ENCODE results near the gene KATNB1.
A peak's percentile ranks its signal among the peaks of the same experiment; 100 is the strongest.
"Not testable (repeated sequence)": the region's sequence is repeated elsewhere in the genome, so short reads cannot be mapped to it uniquely, and the experiment has no call there.

The KATNB1 gene

DNA sequence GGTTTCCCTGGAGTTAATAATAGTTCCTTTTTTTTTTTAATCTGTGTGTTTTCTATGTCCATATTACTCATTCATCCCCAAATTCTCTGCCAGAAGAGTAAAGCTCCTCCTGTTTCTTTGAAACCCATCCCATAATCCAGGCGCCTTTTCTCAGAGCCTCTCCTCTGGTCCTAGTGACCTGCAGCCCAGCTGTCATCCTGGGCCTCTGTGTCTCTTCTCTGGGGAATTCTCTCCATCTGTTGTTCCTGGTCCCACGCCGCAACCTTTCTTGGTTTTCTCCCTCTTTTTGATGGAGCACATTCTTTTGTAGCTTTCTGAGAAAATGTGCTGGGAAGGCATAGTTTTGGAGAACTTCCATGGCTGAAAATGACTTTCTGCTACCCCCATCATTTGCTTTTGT is 10.2 kb downstream of the KATNB1 start:
- no peak for DNase-seq

DNA sequence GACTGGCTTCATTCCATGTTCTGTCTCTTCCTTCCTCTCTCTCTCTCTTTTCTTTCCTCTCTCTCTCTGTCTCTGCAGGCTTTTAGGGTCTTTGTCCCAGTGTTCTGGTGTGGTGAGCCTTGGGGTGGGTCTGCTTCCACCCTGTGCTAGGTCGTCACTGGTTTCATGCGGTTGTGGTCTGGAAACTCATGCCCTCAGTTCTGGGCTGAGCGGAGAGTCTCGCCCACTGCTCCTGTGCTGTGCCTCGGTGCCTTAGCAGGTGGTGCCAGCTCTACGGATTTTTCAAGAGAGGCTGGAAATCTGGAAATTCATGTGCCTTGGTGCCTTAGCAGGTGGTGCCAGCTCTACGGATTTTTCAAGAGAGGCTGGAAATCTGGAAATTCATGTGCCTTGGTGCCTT is 10.7 kb downstream of the KATNB1 start:
- DNase-seq: not testable (repeated sequence)

DNA sequence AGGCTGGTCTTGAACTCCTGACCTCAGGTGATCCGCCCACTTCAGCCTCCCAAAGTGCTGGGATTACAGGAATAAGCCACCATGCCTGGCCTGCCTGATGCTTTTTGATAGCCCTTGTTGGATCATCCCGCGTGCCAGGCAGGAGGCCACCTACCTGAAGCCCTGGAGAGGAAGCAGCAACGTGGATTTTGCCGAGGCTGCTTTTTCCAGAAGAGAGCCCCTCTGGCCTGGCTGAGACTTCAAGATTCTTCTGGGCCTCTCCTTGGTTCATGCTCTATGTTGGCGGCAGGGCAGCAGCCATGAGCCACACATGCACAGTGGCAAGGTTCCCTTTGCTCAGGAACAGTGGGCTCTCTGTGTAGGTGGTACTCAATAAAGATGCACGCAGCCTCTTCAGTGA is 11.5 kb downstream of the KATNB1 start:
- no peak for DNase-seq

DNA sequence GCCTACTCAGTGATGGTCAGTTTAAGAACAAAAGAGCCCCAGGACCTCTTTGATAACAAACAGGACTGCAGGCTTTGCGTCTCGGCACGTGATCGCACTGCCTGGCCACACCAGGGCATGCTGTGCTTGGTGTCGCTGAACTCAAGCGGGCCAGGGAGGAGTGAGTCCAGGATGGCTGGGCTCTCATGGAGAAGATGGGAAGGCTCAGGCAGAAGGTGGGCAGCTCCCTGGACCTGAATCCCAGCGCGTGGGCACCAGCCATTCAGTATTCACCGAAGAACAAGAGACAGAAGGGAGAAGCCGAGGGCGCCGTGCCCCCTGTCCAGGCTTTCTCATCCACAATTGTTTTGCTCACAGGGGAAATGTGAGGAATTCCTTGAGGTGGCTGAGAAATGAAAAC is 11.9 kb downstream of the KATNB1 start:
- DNase-seq: no peak

DNA sequence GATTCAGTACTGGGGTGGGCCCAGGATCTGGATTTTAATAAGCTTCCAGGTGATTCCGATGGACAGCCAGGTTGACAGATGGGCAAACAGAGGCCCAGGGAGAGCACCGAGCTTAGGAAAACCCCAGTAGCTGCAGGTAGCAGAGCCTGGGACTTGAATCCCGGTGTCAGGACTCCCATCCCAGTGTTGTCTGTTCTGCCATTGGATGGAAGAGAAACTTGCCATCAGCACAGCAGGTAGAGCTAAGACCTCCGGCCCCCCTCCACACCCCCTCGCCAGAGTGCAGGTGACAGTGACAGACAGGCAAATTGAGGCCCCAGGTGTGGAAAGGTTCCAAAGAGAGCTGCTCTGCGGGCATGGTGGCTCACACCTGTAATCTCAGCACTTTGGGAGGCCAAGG is 12.4 kb downstream of the KATNB1 start:
- DNase-seq: no peak

DNA sequence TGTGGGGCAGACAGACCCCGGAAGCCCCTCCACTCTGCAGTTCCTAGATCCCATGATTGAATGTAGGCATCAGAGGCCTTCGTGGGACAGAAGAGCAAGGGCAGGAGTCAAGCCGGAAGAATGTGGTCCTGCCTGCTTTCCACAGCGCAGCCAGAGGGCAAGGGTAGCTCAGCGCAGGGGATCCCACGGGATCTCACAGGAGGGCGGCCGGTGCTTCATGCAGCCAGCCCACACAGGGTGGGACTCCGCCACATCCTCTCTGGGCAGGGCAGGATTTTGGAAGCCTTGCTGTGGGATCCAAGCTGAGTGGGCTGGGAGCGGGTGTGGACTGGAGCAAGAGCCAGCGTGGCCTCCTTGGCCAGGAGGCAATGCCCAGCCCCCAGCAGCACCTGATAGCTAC is 13.0 kb downstream of the KATNB1 start:
- DNase-seq: no peak

DNA sequence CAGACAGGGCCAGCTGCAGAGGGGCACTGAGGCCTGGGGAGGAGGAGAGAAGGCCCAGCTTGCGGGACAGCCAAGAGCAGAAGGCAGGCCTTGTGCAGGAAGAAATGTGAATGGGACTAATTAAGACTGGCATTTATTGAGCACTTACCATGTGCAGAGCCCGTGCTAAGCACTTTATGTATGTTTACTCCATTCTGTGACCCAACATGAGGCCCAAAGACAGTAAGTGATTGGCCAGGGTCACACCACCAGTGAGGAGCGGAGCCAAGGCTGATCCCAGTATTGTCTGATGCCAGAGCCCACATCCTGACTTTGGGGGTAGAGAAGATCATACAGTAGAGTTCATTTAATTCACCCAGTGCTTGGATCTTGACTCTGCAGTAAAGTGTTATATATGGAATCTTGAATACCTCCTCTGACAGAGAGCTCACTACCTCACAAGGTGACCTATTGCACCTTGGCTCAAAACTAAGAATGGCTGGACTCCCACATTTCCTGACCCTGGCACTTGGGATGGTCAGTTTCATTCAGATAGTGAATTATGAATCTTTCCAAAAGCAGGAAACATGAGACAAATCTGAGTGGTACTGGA is 13.6 kb downstream of the KATNB1 start:
- no peak for DNase-seq

DNA sequence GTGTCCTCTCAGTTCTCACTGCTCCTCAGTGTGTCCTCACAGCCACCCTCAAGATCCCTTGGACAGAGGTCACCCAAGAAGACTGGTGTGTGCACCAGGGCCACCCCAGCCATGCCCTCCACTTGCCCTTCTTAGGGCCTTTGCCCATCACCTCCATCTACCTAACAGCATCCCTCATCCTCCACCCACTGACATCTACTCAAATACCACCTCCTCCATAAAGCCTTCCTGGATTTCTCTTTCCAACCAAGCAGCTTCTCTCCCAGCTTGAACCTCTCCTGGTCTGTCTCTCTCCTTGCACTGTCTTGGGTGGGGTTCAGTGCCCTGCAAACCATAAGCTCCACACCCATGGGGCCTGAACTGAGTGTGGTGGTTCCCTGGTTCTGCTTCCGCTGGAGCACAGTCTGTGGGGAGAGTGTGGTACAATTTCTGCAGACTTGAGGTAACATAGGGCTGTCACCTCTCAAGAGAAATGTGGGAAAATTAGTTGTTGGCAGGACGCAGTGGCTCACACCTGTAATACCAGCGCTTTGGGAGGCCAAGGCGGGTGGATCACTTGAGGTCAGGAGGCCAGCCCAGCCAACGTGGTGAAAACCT is 14.4 kb downstream of the KATNB1 start:
- no peak for DNase-seq

DNA sequence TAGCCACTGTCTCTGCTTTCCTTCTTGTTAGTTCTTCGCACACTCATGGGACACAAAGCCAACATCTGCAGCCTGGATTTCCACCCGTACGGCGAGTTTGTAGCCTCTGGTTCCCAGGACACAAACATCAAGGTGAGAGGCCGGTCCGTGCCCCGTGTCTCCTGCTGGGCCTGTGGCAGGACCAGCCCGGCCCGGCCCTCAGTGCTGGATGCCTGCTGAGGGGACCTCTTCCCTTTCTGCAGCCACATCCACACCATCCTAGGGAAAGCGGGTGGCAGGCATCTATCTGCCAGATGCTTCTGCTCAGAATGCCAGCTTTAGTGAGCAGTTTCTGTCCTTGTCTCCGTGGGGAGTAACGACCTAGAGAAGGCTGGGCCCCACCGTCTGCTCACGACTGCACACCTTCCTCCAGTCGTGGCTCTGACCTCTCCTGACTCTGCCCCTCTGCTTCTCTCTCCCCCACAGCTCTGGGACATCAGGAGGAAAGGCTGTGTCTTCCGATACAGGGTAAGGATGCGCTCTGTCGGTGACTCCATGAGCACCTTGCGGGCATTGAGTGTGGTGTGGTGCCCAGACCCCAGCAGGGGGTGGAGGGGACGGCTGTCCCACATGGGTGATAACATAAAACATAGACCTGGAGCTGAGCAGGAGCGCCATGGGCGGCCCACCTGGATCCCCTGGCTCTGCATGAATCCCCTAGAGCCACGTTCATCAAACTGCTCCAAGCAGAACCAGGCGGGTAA is 15.4 kb downstream of the KATNB1 start:
- no peak for DNase-seq

DNA sequence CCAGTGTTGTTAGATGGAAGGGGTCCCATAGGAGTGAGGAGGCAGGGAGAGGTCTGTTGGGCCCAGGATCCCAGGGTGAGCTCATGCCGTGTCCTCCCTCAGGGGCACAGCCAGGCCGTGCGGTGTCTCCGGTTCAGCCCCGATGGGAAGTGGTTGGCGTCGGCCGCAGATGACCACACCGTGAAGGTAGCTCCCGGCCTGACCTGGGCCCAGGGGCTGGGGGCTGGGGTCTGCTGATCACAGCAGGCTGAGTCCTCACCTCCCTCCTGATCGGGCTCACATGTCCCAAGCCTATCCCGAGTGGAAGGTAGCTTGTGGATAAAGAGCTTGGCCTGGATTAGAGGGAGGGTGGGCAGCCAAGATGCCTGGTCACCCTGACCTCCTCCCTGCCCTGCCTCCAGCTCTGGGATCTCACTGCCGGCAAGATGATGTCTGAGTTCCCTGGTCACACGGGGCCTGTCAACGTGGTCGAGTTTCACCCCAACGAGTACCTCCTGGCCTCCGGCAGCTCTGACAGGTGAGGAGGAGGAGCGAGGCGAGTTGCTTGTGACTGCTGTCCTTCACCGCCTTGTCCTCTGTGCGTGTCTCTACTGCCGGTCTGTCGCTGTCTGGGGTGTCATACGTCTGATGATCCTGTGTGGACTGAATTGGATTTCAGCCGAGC is 16.1 kb downstream of the KATNB1 start:
- no peak for DNase-seq

DNA sequence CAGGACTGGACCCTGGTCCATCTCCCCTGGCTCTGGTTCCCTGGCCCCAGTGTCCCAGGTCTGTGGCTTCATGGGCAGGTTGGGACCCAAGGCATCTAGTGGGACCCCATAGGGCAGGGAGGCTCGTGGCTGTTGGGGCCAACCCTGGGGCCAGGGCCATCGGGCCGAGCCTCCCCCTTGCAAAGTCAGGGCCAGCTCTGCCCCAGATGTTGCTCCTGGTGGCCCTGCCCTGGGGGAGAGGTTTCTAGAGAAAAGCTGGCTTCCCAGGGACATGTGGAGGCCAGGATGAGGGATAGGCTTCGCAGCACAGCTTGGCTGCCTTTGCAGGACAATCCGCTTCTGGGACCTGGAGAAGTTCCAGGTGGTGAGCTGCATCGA is 16.6 kb downstream of the KATNB1 start:
- DNase-seq: no peak

DNA sequence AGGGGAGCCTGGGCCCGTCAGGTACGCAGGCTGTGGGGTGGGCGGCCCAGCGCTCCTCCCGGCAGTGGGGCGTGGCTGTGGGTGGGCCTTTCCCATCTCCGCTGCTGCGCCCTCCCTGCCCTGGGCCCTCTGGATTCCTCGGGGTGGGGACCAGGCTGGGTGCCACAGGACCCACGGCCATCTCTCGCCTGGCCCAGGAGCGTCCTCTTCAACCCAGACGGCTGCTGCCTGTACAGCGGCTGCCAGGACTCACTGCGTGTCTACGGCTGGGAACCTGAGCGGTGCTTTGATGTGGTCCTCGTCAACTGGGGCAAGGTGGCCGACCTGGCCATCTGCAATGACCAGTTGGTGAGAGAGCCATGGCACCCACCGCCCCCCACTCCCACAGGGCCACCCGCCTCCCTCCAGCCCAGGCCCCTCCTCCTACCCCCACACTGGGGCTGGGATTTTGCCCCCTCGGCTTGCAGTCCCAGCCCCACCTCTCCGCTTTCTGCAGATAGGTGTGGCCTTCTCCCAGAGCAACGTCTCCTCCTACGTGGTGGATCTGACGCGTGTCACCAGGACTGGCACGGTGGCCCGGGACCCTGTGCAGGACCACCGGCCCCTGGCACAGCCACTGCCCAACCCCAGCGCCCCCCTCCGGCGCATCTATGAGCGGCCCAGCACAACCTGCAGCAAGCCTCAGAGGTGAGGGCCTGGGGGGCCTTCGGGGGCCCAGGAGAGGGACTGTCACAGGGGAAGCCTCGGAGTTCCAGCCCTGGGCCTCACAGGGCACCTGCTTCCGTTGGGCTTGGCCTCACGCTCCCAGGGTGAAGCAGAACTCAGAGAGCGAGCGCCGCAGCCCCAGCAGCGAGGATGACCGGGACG is 17.2 kb downstream of the KATNB1 start:
- DNase-seq: no peak

DNA sequence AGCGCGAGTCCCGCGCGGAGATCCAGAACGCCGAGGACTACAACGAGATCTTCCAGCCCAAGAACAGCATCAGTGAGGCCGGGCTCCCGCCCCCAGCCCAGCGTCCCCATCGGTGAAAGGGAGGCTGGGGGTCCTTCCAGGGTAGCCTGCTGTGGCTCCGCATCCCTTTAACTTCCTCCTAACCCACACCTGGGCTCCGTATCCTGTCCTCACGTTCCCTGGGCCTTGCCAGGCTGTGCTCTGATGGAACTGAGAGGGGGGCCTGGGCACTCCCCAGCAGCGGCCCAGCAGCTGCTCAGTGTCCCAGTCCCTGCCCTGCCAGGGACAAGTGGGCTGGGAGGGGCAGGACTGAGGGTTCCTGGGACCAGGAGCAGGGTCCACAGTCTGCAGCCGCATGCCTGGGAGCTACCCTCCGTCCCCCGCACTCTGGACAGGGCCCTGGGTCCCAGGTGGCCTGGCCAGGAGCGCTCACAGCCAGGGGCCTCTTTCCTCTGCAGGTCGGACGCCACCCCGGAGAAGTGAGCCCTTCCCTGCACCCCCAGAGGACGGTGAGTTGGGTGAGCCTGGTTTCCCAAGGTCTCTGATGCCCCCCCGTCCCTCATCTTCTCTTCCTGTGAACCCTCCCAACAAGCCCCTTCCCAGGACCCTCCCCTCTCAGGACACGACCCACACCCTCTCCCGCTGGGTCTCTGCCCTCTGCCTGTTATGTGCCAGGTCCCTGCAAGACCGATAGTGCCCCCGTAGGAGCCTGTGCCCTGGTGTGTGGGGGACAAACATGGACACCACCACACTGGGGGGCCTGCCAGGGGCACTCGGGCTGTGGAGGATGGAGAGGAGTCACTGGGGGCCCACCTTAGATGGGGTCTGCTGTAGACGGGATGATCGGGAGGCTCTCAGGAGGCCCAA is 18.1 kb downstream of the KATNB1 start:
- DNase-seq: no peak

DNA sequence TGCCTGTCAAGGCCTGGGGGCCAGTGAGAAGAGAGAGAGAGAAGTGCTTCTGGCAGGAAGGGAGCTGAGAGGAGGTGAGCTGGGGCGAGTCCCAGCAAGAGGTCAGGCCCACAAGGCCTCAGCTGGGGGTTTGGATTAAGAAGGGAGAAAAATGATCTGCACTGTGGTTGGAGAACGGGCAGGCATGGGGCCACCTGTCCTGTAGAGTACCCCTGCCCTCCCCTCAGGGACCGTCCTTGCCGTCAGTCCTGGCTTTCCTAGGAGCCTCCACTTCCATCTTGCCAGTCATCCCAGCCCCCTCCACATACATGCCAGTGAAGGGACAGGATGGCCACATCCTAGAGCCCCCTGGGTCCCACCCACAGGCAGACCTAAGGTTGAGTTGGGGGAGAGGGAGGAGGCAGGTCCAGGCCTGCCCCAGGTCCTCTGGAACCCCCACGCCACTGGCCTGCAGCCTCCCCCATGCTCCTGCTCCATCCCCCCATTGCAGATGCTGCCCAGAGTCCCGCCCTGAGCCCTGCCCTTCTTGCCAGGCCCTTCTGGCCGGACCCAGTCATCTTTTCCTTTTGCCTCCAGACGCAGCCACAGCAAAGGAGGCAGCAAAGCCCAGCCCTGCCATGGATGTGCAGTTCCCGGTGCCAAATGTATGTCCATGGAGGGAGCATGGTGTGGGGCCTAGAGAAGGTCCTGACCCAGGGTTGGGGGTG is 18.9 kb downstream of the KATNB1 start:
- no peak for DNase-seq

DNA sequence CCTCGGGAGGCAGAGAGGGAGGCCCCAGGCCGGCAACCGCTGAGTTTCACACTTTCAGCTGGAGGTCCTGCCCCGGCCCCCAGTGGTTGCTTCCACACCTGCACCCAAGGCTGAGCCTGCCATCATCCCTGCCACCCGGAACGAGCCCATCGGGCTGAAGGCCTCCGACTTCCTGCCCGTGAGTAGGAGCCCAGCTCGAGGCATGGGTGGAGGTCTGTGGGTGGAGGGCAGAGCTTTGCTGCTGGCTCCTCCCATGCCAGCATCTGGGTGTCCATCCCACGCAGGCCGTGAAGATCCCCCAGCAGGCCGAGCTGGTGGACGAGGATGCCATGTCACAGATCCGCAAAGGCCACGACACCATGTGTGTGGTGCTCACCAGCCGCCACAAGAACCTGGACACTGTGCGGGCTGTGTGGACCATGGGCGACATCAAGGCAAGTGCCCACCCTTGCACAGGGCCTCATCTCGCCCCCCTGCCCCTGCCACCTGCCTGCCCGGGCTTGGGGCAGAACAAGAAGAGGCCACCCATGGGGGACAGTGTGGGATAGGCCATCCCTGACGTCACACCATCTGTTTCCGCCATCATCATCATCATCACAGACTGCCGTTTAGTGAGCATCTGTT is 19.6 kb downstream of the KATNB1 start:
- no peak for DNase-seq

DNA sequence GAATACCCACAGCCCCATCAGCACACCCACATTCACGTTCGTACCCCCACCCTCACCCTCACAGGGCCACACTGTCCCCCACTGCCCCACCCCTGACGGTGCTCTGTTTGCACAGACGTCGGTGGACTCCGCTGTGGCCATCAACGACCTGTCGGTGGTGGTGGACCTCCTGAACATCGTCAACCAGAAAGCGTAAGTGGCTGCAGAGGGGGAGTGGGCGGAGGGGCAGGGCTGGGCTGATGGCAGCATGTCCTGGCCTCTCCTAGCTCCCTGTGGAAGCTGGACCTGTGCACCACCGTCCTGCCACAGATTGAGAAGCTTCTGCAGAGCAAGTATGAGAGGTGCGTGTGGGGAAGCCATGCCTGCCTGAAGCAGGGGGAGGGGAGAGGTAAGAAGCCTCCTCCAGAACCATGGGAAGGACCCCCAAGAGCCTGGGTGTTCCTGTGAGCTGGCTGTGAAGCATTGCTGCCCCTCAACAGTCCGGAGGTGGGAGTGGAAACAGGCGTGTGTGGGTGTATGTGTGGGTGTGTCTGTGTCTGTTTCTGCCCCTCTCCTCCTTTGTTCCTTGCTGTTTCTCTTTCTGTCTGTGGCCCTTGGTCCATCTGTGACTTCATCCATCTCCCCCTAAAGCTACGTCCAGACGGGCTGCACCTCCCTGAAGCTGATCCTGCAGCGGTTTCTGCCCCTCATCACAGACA is 20.3 kb downstream of the KATNB1 start:
- DNase-seq: no peak

DNA sequence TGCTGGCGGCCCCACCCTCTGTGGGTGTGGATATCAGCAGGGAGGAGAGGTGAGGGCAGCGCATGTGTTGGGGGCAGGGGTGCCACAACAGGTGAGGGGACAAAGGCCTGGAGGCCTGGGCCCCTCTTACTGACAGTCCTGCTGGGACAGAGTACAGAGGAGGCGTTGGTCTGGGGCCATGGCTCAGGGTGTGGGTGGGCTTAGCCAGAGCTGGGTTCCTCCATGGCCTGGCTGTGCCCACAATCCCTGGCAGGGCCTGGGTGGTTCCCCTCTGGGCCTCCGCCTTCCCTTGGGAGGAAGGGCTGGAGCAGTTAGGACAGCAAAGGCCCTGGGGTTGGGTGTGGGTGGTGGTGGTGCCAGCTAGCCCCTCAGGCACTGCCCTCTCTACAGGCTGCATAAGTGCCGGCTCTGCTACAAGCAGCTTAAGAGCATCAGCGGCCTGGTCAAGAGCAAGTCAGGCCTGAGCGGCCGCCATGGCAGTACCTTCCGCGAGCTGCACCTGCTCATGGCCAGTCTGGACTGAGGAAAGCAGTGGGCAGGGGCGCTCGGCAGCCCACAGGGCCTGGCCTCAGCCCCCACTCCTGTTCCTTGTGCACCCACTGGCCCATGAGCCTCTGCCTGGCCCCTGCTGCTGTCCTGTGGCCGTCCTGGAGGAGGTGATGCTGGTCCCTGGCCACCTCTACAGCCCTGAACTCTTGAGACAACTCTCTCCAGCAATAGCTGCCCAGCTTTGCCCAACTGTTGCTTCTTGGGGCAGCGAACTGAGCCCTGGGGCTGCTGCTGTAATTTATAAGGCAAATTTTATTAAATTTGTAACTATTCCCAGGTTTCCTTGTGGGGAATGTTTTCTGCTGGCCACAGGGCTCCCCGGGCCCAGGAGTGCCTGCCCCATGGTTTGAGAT is 21.1 kb downstream of the KATNB1 start:
- no peak for DNase-seq

DNA sequence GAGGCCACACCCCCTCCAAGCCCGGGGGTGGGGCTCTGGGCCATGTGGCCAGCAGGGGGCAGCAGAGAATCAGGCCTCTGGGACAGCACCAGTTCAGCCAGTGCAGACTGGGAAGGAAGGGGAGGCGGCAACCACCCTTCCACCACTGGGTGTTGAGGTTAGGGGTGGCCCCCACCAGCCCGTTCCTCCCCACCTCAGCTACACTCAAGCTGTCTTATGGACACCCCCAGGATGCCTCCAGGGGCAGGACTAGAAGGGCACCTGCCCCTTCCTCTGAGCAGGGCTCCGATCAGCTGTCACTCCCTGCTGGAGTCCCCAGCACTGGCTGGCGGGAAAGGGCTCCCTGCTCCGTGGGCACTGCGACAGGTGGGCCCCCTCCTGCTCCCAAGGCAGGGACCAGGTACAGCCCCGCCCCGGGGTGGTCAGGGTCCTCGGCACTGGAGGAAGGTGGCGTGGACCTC is 21.8 kb downstream of the KATNB1 start:
- DNase-seq: peak; percentile 56

DNA sequence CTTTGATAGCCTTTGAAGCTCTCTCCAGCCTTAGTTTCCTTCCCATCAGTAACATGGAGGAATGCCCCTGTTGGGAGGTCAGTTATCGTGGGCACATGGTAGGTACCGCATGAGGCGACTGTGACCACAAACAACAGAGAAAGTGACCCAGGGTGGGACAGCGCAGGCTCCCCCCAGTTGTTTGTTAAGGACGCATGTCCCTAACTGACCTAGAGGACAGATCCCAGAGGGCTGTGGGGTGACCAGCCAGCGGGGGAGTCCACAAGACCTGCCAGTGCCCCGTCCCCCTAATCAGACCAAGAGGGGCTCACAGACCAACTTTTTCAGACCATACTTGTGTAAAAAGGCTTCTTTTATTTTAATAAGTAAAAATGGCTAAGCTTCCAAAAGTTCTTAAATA is 22.3 kb downstream of the KATNB1 start:
- DNase-seq: no peak

Data from fibroblast of skin of abdomen (primary cell).